Activated CD8-positive, alpha-beta T cell treated with anti-CD3 and anti-CD28 coated beads for 36 hours (primary cell): ENCODE measurements around the gene WDR82. TPM values are rescaled to one million over a fixed set of nuclear protein-coding genes. Genes with fewer than 3 reads are reported as not detected.

Source experiments
- ATAC-seq: fragments of 200-7000 bp; cut with Tn5 transposase; one replicate; pipeline ENCODE4 v1.10.0; 2021; ENCODE audit warnings: mild to moderate bottlenecking, moderate library complexity
- CTCF ChIA-PET: fragments of 350-600 bp; sonication (Branson Sonifier 250); formaldehyde crosslinking; loops from one replicate; lab custom pipeline; 2021; ENCODE audit warnings: antibody characterized with exemption; lab: Charles Lee
- POLR2A ChIA-PET: fragments of 350-600 bp; sonication (Branson Sonifier 250); formaldehyde crosslinking; loops from one replicate; lab custom pipeline; 2021; ENCODE audit warnings: antibody characterized with exemption; lab: Charles Lee
- DNase-seq: peaks from one replicate; pipeline ENCODE4 v3.0.0-alpha.2; 2020
- H3K27ac Mint-ChIP-seq: one replicate; pipeline ENCODE4 v1.8.0; 2021; ENCODE audit warnings: mild to moderate bottlenecking, mixed read lengths
- H3K27me3 Mint-ChIP-seq: one replicate; pipeline ENCODE4 v1.8.0; 2021; ENCODE audit warnings: mixed read lengths
- H3K36me3 Mint-ChIP-seq: one replicate; pipeline ENCODE4 v1.8.0; 2021; ENCODE audit warnings: low read depth, mixed read lengths
- H3K4me1 Mint-ChIP-seq: one replicate; pipeline ENCODE4 v1.8.0; 2021; ENCODE audit warnings: low read depth, mixed read lengths
- H3K4me3 Mint-ChIP-seq: one replicate; pipeline ENCODE4 v1.8.0; 2021; ENCODE audit warnings: mild to moderate bottlenecking, moderate library complexity, mixed read lengths
- H3K9me3 Mint-ChIP-seq: one replicate; pipeline ENCODE4 v1.8.0; 2021; ENCODE audit warnings: mixed read lengths
- intact Hi-C: fragments of 100-400 bp; cut with micrococcal nuclease; formaldehyde crosslinking; loops from one replicate; pipeline ENCODE4 v1.10.0; 2022
- total RNA-seq, 2 experiments: library from RNA; stranded (reverse); gene quantifications; one replicate each; pipeline ENCODE4 v1.2.3, GENCODE V29; 2021
- TF ChIP-seq, protein P1 (sequence below): fragments of 200-600 bp; IDR thresholded peaks from one replicate; pipeline ENCODE4 v1.8.0; 2022; ENCODE audit warnings: antibody characterized with exemption, mild to moderate bottlenecking

The WDR82 gene
- total RNA-seq, 2 experiments from 2014 or later, result 103 to 105 TPM

- Mint-ChIP-seq H3K9me3 (no peaks in the 10 kb centered on the region), H3K4me1 (peaks cover 22% of the 10 kb centered on the region), H3K27me3 (no peaks in the 10 kb centered on the region), H3K4me3 (no peak overlapping the region), H3K27ac (no peak overlapping the region), H3K36me3 (peaks cover 13% of the 10 kb centered on the region)
- POLR2A ChIA-PET, result interaction anchor here (0.8 to 31.0 kb wide), 4 partner anchors 9 to 56 kb away, joined by 3 to 949 read pairs (median 22); partner anchors contain the start of genes PPM1M, TLR9, TWF2 and WDR82
- TF ChIP-seq, protein P1, sequence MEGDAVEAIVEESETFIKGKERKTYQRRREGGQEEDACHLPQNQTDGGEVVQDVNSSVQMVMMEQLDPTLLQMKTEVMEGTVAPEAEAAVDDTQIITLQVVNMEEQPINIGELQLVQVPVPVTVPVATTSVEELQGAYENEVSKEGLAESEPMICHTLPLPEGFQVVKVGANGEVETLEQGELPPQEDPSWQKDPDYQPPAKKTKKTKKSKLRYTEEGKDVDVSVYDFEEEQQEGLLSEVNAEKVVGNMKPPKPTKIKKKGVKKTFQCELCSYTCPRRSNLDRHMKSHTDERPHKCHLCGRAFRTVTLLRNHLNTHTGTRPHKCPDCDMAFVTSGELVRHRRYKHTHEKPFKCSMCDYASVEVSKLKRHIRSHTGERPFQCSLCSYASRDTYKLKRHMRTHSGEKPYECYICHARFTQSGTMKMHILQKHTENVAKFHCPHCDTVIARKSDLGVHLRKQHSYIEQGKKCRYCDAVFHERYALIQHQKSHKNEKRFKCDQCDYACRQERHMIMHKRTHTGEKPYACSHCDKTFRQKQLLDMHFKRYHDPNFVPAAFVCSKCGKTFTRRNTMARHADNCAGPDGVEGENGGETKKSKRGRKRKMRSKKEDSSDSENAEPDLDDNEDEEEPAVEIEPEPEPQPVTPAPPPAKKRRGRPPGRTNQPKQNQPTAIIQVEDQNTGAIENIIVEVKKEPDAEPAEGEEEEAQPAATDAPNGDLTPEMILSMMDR, result no peak
- DNase-seq (no peak), ATAC-seq (no peak)
- CTCF ChIA-PET, result interaction anchor here (0.6 to 18.7 kb wide), 13 partner anchors 10 to 71 kb away, joined by 3 to 264 read pairs (median 4); no protein-coding TSS in a partner anchor
- intact Hi-C loops, result loop anchor here (5.0 kb wide), 1 partner anchor 156 kb away; the partner anchor contains the start of gene SEMA3G
Measured at GRCh38 chr3:52290596-52291507, 12.4 kb upstream of the WDR82 start.

- H3K27me3 Mint-ChIP-seq, result no peaks in the 10 kb centered on the region
- peaks cover 26% of the 10 kb centered on the region for H3K4me1 Mint-ChIP-seq
- no peak overlapping the region for H3K27ac Mint-ChIP-seq
- no peak for ATAC-seq
- H3K9me3 Mint-ChIP-seq, result no peaks in the 10 kb centered on the region
- POLR2A ChIA-PET, result interaction anchor here (0.9 to 31.0 kb wide), 3 partner anchors 12 to 56 kb away, joined by 3 to 949 read pairs (median 42); partner anchors contain the start of genes PPM1M, TLR9, TWF2 and WDR82
- TF ChIP-seq, protein P1, result no peak
- CTCF ChIA-PET, result interaction anchor here (0.7 to 18.7 kb wide), 12 partner anchors 8 to 70 kb away, joined by 3 to 264 read pairs (median 5); no protein-coding TSS in a partner anchor
- H3K36me3 Mint-ChIP-seq, result peaks cover 15% of the 10 kb centered on the region
- intact Hi-C loops, result loop anchor here (2.0 to 5.0 kb wide), 2 partner anchors 49 to 157 kb away; partner anchors contain the start of gene SEMA3G
- DNase-seq, result no peak
- H3K4me3 Mint-ChIP-seq, result no peak overlapping the region
Measured at GRCh38 chr3:52289747-52290595, 11.5 kb upstream of the WDR82 start.

DNA sequence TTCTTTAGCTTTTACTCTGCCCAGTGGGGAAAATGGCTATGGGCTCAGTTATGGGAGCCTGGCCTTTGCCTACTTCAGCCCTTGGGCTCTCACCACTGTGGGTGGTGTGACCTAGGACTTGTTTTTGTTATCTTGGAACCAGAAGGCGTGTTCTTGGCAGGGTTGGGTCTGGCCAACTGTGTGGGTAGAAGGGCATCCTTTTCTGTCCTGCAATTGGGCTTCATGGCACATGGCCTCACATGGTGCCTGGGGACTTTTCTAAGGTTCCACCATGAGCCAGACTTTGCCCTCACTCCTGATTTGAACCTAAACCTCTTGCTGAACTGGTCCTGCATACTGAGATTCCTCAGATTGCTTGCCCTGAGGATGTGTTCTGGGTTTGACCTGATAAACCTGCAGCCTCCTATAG lies 10.9 kb upstream of the WDR82 start:
- Mint-ChIP-seq H3K36me3 (peaks cover 16% of the 10 kb centered on the region), H3K4me3 (peak overlapping the region; percentile 79), H3K4me1 (peaks cover 29% of the 10 kb centered on the region), H3K27me3 (no peaks in the 10 kb centered on the region), H3K9me3 (no peaks in the 10 kb centered on the region), H3K27ac (peak overlapping the region; percentile 100)
- intact Hi-C loops, result loop anchor here (2.0 kb wide), 1 partner anchor 49 kb away; no protein-coding TSS in a partner anchor
- no peak for DNase-seq
- TF ChIP-seq, protein P1, result no peak
- ChIA-PET POLR2A (interaction anchor here (0.7 to 31.0 kb wide), 4 partner anchors 11 to 80 kb away, joined by 3 to 949 read pairs (median 24); partner anchors contain the start of genes PPM1M, TLR9, TWF2 and WDR82), CTCF (interaction anchor here (0.9 to 18.7 kb wide), 8 partner anchors 8 to 68 kb away, joined by 3 to 264 read pairs (median 9); no protein-coding TSS in a partner anchor)
- ATAC-seq, result no peak

DNA sequence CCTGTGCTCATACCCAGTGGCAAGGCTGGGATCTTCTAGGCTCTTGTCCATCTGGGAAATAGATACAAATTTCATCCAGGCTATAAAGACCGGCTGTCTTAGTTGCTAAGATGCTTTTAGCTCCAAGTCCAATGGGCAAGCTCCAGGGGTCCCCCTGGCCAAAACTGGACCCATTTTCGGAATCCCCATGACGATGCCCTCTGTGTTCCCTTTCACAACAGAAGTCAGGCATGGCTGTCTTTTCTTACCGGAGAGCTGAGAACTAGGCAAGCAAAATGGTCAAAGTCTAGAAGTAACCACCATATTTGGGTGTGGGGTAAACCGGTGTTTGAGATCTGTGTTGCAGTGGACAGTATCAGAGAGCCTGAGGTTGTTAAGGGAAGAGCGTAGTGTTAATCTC lies 10.2 kb upstream of the WDR82 start:
- ATAC-seq, result no peak
- POLR2A ChIA-PET, result interaction anchor here (0.6 to 31.0 kb wide), 8 partner anchors 9 to 308 kb away, joined by 3 to 949 read pairs (median 4); partner anchors contain the start of genes PPM1M, TLR9, TWF2 and WDR82
- Mint-ChIP-seq H3K27me3 (no peaks in the 10 kb centered on the region), H3K9me3 (no peaks in the 10 kb centered on the region), H3K36me3 (peaks cover 16% of the 10 kb centered on the region), H3K4me3 (peak overlapping the region; percentile 79), H3K4me1 (peaks cover 34% of the 10 kb centered on the region), H3K27ac (peak overlapping the region; percentile 100)
- TF ChIP-seq, protein P1, result no peak
- DNase-seq, result no peak
- CTCF ChIA-PET, result interaction anchor here (1.1 to 18.7 kb wide), 5 partner anchors 49 to 68 kb away, joined by 5 to 264 read pairs (median 12); no protein-coding TSS in a partner anchor
- intact Hi-C loops, result loop anchor here (2.0 kb wide), 1 partner anchor 50 kb away; no protein-coding TSS in a partner anchor
